Activated naive CD8-positive, alpha-beta T cell treated with anti-CD3 and anti-CD28 coated beads, Interleukin-2, amount 50 U/mL, for 24 hours (primary cell): Measurements from ENCODE around the gene COPS2.
A peak's percentile ranks its signal among the peaks of the same experiment; 100 is the strongest.

Experiments used
- ATAC-seq: fragments of 150-1000 bp; cut with Tn5 transposase; one replicate; pipeline ENCODE4 v1.10.0; 2021
- DNase-seq: peaks from one replicate; pipeline ENCODE4 v3.0.0; 2021
- H3K27ac Mint-ChIP-seq: one replicate; pipeline ENCODE4 v1.8.0; 2021; ENCODE audit warnings: mild to moderate bottlenecking, mixed read lengths
- H3K27me3 Mint-ChIP-seq: one replicate; pipeline ENCODE4 v1.8.0; 2021; ENCODE audit warnings: mixed read lengths
- H3K36me3 Mint-ChIP-seq: one replicate; pipeline ENCODE4 v1.8.0; 2021; ENCODE audit warnings: low read depth, mixed read lengths
- H3K4me1 Mint-ChIP-seq: one replicate; pipeline ENCODE4 v1.8.0; 2021; ENCODE audit warnings: mixed read lengths
- H3K4me3 Mint-ChIP-seq: one replicate; pipeline ENCODE4 v1.8.0; 2021; ENCODE audit warnings: mild to moderate bottlenecking, moderate library complexity, mixed read lengths
- H3K9me3 Mint-ChIP-seq: one replicate; pipeline ENCODE4 v1.8.0; 2021; ENCODE audit warnings: mixed read lengths

COPS2 gene

DNA sequence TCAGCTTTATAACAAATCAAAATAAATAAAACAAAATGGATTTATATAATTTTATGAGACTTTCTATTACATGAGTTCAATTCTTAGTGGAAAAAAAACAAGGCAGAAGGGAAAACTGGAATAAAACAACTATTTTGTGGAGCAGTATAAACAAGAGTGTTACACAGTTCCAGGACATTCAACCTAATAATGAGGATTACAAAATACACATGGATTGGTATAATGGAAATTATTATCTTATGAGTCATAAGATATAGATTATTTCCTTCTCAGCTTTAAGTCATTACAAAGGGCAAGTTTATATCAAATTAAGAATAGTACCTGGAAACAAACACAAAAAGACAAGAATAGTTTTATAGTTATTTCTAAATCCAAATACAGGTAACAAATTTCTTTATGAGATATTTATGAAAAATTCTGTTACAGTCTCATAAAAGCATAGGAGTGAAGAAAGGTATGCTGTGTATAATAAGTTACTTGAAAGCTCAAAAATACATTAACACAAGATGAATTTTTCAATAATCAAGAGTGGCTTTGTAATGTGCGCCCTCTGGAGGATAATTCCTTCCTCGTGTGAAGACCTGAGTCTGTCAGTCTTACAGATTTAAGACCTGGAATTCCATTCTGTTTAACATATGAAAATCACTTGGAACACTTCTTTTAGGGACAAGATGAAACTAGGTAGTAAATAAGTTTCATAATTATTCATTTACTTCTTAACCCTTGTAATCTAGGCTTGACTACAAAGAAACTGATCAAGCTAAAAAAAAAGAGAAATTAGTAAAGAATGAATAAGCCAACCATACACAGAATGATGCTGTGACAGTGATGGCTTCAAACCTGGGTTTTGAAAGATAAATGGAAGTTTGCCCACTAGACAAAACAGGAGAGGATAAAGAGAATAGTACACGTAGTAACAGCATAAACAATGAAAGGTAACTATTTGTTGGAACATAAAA lies 9.5 kb downstream of the COPS2 start:
- DNase-seq (no peak), ATAC-seq (no peak)
- Mint-ChIP-seq H3K4me1 (peaks cover 44% of the 10 kb centered on the region), H3K36me3 (peaks cover 38% of the 10 kb centered on the region), H3K9me3 (no peaks in the 10 kb centered on the region), H3K4me3 (no peak overlapping the region), H3K27me3 (no peaks in the 10 kb centered on the region), H3K27ac (no peak overlapping the region)

DNA sequence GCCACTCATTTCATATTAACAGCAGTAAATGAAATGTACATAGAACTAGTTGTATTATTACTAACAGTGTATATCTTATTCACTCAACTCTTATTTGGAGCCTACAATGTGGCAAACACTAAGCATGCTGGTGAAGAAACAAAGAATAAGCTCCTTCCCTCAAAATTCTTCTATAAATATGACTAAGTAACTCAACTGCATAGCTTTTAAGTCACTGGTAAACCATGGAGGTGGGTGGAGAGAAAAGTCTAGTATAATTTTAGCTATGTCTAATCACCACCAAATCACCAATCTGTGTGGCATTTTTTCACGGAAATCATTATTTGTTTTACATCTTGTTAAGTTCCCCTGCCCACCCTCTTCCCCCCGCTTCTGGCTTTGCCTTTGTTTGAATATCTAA lies 17.5 kb downstream of the COPS2 start:
- H3K27me3 Mint-ChIP-seq = no peaks in the 10 kb centered on the region
- peaks cover 21% of the 10 kb centered on the region for H3K4me1 Mint-ChIP-seq
- no peak overlapping the region for H3K27ac Mint-ChIP-seq
- ATAC-seq = no peak
- peaks cover 56% of the 10 kb centered on the region for H3K36me3 Mint-ChIP-seq
- DNase-seq = no peak
- no peak overlapping the region for H3K4me3 Mint-ChIP-seq
- H3K9me3 Mint-ChIP-seq = no peaks in the 10 kb centered on the region

GRCh38 chr15:49135911-49136310 lies 19.5 kb downstream of the COPS2 start:
- Mint-ChIP-seq H3K9me3 (no peaks in the 10 kb centered on the region), H3K4me1 (peaks cover 21% of the 10 kb centered on the region), H3K4me3 (no peak overlapping the region), H3K27me3 (no peaks in the 10 kb centered on the region), H3K27ac (peak overlapping the region; percentile 75), H3K36me3 (peaks cover 52% of the 10 kb centered on the region)
- no peak for DNase-seq
- no peak for ATAC-seq

- peak overlapping the region; percentile 75 for H3K27ac Mint-ChIP-seq
- ATAC-seq = no peak
- peaks cover 21% of the 10 kb centered on the region for H3K4me1 Mint-ChIP-seq
- H3K36me3 Mint-ChIP-seq = peaks cover 53% of the 10 kb centered on the region
- no peaks in the 10 kb centered on the region for H3K27me3 Mint-ChIP-seq
- no peak overlapping the region for H3K4me3 Mint-ChIP-seq
- no peaks in the 10 kb centered on the region for H3K9me3 Mint-ChIP-seq
- DNase-seq = no peak
Observed at GRCh38 chr15:49135342-49135857, 20.0 kb downstream of the COPS2 start.

DNA sequence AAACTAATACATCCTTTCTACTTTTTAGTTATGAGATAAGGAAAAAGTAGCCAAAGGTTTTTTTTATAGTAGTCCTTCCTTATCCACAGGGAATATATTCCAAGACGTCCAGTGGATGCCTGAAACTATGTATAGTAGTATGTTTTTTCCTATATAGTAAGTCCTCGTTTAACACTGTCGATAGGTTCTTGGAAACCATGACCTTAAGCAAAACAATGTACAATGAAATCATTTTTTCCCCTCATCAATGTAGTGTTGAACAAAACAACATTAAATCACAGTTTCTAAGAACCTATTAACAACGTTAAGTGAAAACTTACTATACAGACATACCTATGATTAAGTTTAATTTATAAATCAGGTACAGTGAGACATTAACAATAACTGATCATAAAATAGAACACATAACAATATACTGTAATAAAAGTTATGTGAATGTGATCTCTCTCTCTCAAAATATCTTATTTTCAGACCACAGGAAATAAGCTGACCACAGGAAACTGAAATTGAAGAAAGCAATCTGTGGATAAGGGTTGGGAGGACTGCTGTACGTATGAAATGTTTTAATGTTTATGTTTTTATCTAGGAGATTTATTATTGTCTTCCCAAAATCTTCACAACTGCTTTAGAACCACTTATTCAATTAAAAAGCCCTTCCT lies 20.6 kb downstream of the COPS2 start:
- no peak for ATAC-seq
- peak overlapping the region; percentile 75 for H3K27ac Mint-ChIP-seq
- H3K27me3 Mint-ChIP-seq = no peaks in the 10 kb centered on the region
- H3K4me3 Mint-ChIP-seq = no peak overlapping the region
- peaks cover 21% of the 10 kb centered on the region for H3K4me1 Mint-ChIP-seq
- no peak for DNase-seq
- H3K36me3 Mint-ChIP-seq = peaks cover 52% of the 10 kb centered on the region
- no peaks in the 10 kb centered on the region for H3K9me3 Mint-ChIP-seq

DNA sequence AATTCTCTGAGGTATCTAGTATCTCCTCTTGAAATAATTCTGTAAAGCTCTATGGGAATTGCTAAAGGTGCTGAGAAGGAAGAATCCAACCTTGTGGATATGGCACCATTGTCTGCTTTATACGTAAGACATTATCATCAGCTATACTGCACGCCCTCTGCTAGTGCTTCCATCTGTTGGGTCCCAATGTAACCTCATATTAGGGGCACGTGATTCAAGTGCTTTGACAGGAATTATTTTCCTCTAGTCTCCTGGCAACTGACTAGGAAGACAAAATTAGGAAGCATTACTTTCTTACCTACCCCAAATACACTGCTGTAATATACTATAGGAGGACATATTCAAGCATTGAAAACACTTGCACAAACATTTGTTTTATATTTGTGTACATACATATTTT lies 24.0 kb downstream of the COPS2 start:
- peaks cover 60% of the 10 kb centered on the region for H3K36me3 Mint-ChIP-seq
- no peaks in the 10 kb centered on the region for H3K27me3 Mint-ChIP-seq
- H3K4me1 Mint-ChIP-seq = peaks cover 21% of the 10 kb centered on the region
- H3K4me3 Mint-ChIP-seq = no peak overlapping the region
- DNase-seq (no peak), ATAC-seq (no peak)
- H3K9me3 Mint-ChIP-seq = no peaks in the 10 kb centered on the region
- no peak overlapping the region for H3K27ac Mint-ChIP-seq

DNA sequence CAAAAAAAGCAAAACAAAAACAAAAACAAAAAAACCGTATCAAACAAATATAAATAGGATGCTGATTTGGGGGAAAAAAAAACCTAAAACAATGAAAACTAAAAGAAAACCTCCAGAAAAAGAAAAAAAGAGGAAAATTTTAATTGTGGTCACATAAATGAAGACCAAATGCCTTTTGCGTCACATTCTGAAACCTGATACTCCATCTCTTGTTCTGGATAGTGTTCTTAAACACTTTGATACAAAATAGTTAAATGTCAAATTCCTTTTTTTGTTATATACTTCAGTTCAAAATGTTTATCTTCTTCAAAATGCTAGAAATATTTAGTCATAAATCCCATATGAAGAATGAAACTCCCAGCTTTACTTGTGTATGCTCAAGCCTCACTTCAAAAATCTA lies 31.0 kb downstream of the COPS2 start:
- DNase-seq (no peak), ATAC-seq (no peak)
- Mint-ChIP-seq H3K9me3 (no peaks in the 10 kb centered on the region), H3K36me3 (peaks cover 37% of the 10 kb centered on the region), H3K4me1 (peaks cover 2% of the 10 kb centered on the region), H3K27ac (no peak overlapping the region), H3K4me3 (no peak overlapping the region), H3K27me3 (no peaks in the 10 kb centered on the region)

DNA sequence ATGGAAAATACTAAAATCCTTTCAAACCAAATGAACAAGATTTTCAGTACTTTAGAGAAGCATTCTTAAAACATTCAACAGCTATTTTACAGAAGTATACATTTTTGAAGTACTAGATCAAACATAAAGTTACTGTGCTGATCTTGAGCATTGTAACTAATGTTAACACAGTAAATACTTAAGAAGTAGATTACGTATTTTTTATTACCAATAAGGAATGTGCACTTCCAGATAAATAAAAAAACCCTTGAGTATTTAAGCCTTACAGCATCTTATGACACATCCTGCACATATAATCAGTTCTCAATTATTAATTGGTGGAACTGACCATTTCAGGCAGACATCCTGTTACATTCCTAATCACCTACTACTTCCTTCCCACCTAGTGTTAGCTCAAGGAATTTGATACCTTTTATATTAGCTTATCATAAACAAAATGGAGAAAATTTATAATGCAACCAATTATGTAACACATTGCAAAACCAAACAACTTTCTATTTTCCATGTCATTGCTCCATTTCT lies 32.8 kb downstream of the COPS2 start:
- Mint-ChIP-seq H3K36me3 (peaks cover 27% of the 10 kb centered on the region), H3K4me3 (no peak overlapping the region), H3K27ac (no peak overlapping the region), H3K4me1 (peaks cover 2% of the 10 kb centered on the region), H3K9me3 (no peaks in the 10 kb centered on the region), H3K27me3 (no peaks in the 10 kb centered on the region)
- DNase-seq (no peak), ATAC-seq (no peak)

- H3K9me3 Mint-ChIP-seq = no peaks in the 10 kb centered on the region
- ATAC-seq (no peak), DNase-seq (no peak)
- peaks cover 23% of the 10 kb centered on the region for H3K36me3 Mint-ChIP-seq
- H3K27ac Mint-ChIP-seq = no peak overlapping the region
- H3K27me3 Mint-ChIP-seq = no peaks in the 10 kb centered on the region
- H3K4me1 Mint-ChIP-seq = peaks cover 2% of the 10 kb centered on the region
- H3K4me3 Mint-ChIP-seq = no peak overlapping the region
Observed at GRCh38 chr15:49121901-49122300, 33.5 kb downstream of the COPS2 start.

GRCh38 chr15:49120832-49121231 lies 34.6 kb downstream of the COPS2 start:
- no peak overlapping the region for H3K4me3 Mint-ChIP-seq
- DNase-seq (no peak), ATAC-seq (no peak)
- peaks cover 2% of the 10 kb centered on the region for H3K4me1 Mint-ChIP-seq
- H3K27ac Mint-ChIP-seq = no peak overlapping the region
- H3K9me3 Mint-ChIP-seq = no peaks in the 10 kb centered on the region
- no peaks in the 10 kb centered on the region for H3K27me3 Mint-ChIP-seq
- peaks cover 27% of the 10 kb centered on the region for H3K36me3 Mint-ChIP-seq

GRCh38 chr15:49116108-49116857 lies 39.1 kb downstream of the COPS2 start:
- Mint-ChIP-seq H3K36me3 (peaks cover 47% of the 10 kb centered on the region), H3K27me3 (no peaks in the 10 kb centered on the region), H3K9me3 (peaks cover 19% of the 10 kb centered on the region), H3K4me3 (no peak overlapping the region), H3K4me1 (no peaks in the 10 kb centered on the region), H3K27ac (no peak overlapping the region)
- no peak for DNase-seq
- ATAC-seq = no peak

DNA sequence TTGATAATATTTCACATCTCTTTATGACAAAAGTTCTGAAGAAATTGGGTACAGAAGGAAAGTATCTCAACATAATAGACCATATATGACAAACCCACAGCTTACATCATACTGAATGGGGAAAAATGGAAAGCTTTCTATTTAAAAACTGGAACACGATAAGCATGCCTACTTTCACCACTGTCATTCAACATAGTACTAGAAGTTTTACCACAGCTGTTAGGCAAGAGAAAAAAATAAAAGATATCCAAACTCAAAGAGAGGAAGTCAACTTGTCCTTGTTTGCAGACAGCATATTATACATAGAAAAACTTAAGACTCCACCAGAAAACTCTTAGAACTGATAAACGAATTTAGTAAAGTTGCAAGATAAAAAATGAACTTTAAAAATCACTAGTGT lies 40.3 kb downstream of the COPS2 start:
- Mint-ChIP-seq H3K4me1 (no peaks in the 10 kb centered on the region), H3K27me3 (no peaks in the 10 kb centered on the region), H3K36me3 (peaks cover 52% of the 10 kb centered on the region), H3K4me3 (no peak overlapping the region), H3K9me3 (peaks cover 19% of the 10 kb centered on the region), H3K27ac (no peak overlapping the region)
- ATAC-seq (no peak), DNase-seq (no peak)

GRCh38 chr15:49110158-49110944 lies 45.0 kb downstream of the COPS2 start:
- Mint-ChIP-seq H3K27ac (no peak overlapping the region), H3K27me3 (no peaks in the 10 kb centered on the region), H3K4me3 (no peak overlapping the region), H3K9me3 (peaks cover 19% of the 10 kb centered on the region), H3K4me1 (no peaks in the 10 kb centered on the region), H3K36me3 (peaks cover 59% of the 10 kb centered on the region)
- DNase-seq (no peak), ATAC-seq (no peak)

DNA sequence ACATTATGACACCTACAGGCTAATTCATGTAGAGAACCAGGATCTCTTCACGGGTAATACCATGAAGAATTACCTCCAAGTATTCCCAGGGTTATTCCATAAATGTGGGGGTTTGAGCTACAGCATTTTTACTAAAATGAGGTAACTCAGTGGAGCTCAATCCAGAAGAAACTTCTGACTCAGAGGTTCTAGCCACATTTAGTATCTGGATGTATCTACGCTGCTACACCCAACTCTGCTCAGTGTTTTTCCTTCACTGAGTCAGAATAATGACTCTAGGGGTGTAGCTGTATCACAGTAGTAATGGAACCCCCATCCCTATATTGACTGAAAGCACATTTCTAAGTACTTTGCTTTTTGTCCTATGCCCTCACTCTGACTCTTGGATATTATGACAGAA lies 52.4 kb downstream of the COPS2 start:
- H3K27ac Mint-ChIP-seq = no peak overlapping the region
- no peak for DNase-seq
- peaks cover 31% of the 10 kb centered on the region for H3K36me3 Mint-ChIP-seq
- no peaks in the 10 kb centered on the region for H3K27me3 Mint-ChIP-seq
- H3K4me1 Mint-ChIP-seq = no peaks in the 10 kb centered on the region
- ATAC-seq = peak; percentile 43
- no peaks in the 10 kb centered on the region for H3K9me3 Mint-ChIP-seq
- no peak overlapping the region for H3K4me3 Mint-ChIP-seq
